Endodermal cell (in vitro differentiated cells): Measurements from ENCODE around the gene GRB10. TPM values are rescaled to one million over a fixed set of nuclear protein-coding genes. Genes with fewer than 3 reads are reported as not detected.

Source experiments
- DNase-seq: peaks from one replicate; pipeline ENCODE4 v3.0.0-alpha.2; 2017
- H3K27ac ChIP-seq: 2 replicates; pipeline ENCODE4 v1.5.1; 2013; ENCODE audit warnings: mild to moderate bottlenecking, low read depth, low read length, moderate library complexity
- H3K27me3 ChIP-seq: 2 replicates; pipeline ENCODE4 v1.6.1; 2013; ENCODE audit warnings: mild to moderate bottlenecking, low read length, moderate library complexity; ENCODE audit not compliant: insufficient read depth, control insufficient read depth, poor library complexity, severe bottlenecking
- H3K36me3 ChIP-seq: 2 replicates; pipeline ENCODE4 v1.7.0; 2013; ENCODE audit warnings: mild to moderate bottlenecking, low read length, moderate library complexity; ENCODE audit not compliant: control insufficient read depth, insufficient read depth
- H3K4me1 ChIP-seq: one replicate; pipeline ENCODE4 v1.7.0; 2013; ENCODE audit warnings: low read length; ENCODE audit not compliant: control insufficient read depth, insufficient read depth
- H3K4me3 ChIP-seq: 2 replicates; pipeline ENCODE4 v1.5.1; 2013; ENCODE audit warnings: mild to moderate bottlenecking, low read length, moderate library complexity
- H3K9ac ChIP-seq: 2 replicates; pipeline ENCODE4 v1.6.1; 2013; ENCODE audit warnings: mild to moderate bottlenecking, low read length, moderate library complexity; ENCODE audit not compliant: poor library complexity, severe bottlenecking; ENCODE audit errors: extremely low read depth
- H3K9me3 ChIP-seq: 2 replicates; pipeline ENCODE4 v1.6.1; 2013; ENCODE audit warnings: mild to moderate bottlenecking, low read length, moderate library complexity; ENCODE audit not compliant: control insufficient read depth
- H3K27ac Mint-ChIP-seq: 2 replicates; pipeline ENCODE4 v1.8.0; 2020; ENCODE audit warnings: mixed read lengths
- H3K27me3 Mint-ChIP-seq: 2 replicates; pipeline ENCODE4 v1.8.0; 2021; ENCODE audit warnings: mild to moderate bottlenecking, mixed read lengths; ENCODE audit not compliant: insufficient read depth
- H3K36me3 Mint-ChIP-seq: 2 replicates; pipeline ENCODE4 v1.8.0; 2020; ENCODE audit warnings: low read depth, mixed read lengths
- H3K4me1 Mint-ChIP-seq: 2 replicates; pipeline ENCODE4 v1.8.0; 2020; ENCODE audit warnings: mixed read lengths
- H3K4me3 Mint-ChIP-seq: 2 replicates; pipeline ENCODE4 v1.8.0; 2020; ENCODE audit warnings: mild to moderate bottlenecking, moderate library complexity, mixed read lengths
- H3K9me3 Mint-ChIP-seq: 2 replicates; pipeline ENCODE4 v1.8.0; 2020; ENCODE audit warnings: mild to moderate bottlenecking, mixed read lengths
- WGBS, 2 experiments: methylation state at CpG; one replicate each; pipeline versions ENCODE4 v1.1.5 to v1.1.7; 2013; ENCODE audit warnings: missing lambda C conversion rate in 2 of 2, mixed read lengths in 1 of 2; ENCODE audit not compliant: insufficient coverage in 1 of 2, insufficient read length in 1 of 2; 5-methylcytosine and 5-hydroxymethylcytosine counted together
- total RNA-seq, 2 donors: library from RNA; stranded (reverse); fragmentation: NEBNext Ultra II Directional in 1 of 2; extraction: Animal tissue kit (Norgen Biotek cat#: 25700) in 1 of 2; gene quantifications; 2 replicates in 1 of 2; 3 replicates in 1 of 2; pipeline ENCODE4 v1.2.1, GENCODE V29; 2021
- TF ChIP-seq, protein P1 (sequence below): fragments of 200-600 bp; sonication (generic); conservative IDR thresholded peaks from 2 replicates; pipeline ENCODE4 v1.5.0; 2021; ENCODE audit warnings: antibody characterized with exemption, mild to moderate bottlenecking

The GRB10 gene
- total RNA-seq, 2 donors from 2014 or later, result 71.9 to 97.5 TPM

DNA sequence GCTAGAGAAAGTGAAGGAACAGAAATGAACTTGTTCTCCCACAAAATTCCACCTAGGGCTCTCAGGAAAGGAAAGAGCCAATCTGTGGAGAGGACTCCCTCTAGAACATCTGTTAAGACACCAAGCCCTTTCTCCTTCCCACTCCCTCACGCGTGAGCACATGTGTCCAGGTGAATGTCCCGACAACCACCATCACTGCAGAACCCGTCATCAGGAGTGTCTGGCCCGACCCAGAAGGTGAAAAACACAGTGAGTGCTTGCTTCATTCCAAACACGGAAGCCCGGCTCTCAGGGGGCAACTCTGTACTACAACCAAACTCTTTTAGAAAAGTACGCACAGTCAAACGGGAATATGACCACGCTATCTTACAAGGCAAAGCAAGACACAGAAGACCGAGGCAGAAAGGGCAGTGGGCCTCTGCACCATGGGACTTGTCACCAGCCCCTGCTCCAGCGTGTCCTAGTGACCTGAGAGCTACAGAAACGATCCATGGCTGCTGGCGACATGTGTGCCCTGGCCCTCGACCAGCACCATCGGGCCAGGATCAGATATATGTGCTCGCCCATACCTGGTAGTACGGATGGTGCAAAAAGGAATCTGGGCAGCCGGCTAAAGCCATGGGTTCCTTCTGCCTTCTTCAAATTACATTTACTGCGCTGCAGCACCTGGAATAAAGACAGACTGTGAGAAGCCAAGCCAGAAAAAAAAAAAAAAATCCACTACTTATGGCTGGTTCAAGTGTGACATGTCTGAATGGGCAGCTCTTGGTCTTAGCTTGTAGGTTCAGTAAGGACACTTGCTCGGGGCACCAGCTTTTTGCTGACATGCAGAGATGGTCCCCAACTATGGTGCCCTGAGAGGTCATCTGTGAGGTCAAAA lies 50.8 kb downstream of the GRB10 start:
- Histone ChIP-seq H3K27me3 (no peaks in the 10 kb centered on the region), H3K9ac (no peak overlapping the region), H3K4me1 (no peaks in the 10 kb centered on the region), H3K27ac (no peak overlapping the region), H3K36me3 (peaks cover 43% of the 10 kb centered on the region), H3K4me3 (no peak overlapping the region), H3K9me3 (no peaks in the 10 kb centered on the region)
- H3K27ac Mint-ChIP-seq, result peak overlapping the region; percentile 72
- H3K4me3 Mint-ChIP-seq, result no peak overlapping the region
- H3K9me3 Mint-ChIP-seq, result no peaks in the 10 kb centered on the region
- 96 to 97% methylated on average over 14 to 21 of the region's 21 CpGs for WGBS, 2 experiments
- no peaks in the 10 kb centered on the region for H3K27me3 Mint-ChIP-seq
- TF ChIP-seq, protein P1, sequence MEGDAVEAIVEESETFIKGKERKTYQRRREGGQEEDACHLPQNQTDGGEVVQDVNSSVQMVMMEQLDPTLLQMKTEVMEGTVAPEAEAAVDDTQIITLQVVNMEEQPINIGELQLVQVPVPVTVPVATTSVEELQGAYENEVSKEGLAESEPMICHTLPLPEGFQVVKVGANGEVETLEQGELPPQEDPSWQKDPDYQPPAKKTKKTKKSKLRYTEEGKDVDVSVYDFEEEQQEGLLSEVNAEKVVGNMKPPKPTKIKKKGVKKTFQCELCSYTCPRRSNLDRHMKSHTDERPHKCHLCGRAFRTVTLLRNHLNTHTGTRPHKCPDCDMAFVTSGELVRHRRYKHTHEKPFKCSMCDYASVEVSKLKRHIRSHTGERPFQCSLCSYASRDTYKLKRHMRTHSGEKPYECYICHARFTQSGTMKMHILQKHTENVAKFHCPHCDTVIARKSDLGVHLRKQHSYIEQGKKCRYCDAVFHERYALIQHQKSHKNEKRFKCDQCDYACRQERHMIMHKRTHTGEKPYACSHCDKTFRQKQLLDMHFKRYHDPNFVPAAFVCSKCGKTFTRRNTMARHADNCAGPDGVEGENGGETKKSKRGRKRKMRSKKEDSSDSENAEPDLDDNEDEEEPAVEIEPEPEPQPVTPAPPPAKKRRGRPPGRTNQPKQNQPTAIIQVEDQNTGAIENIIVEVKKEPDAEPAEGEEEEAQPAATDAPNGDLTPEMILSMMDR, result no peak
- H3K4me1 Mint-ChIP-seq, result peaks cover 9% of the 10 kb centered on the region
- no peak for DNase-seq
- peaks cover 25% of the 10 kb centered on the region for H3K36me3 Mint-ChIP-seq

- WGBS, 2 experiments, result 86 to 94% methylated on average over 8 to 12 of the region's 12 CpGs
- Mint-ChIP-seq H3K36me3 (peaks cover 26% of the 10 kb centered on the region), H3K4me3 (no peak overlapping the region)
Observed at GRCh38 chr7:50730446-50731400, 52.0 kb downstream of the GRB10 start.

GRCh38 chr7:50729962-50730361 lies 52.7 kb downstream of the GRB10 start:
- H3K4me1 ChIP-seq, result no peaks in the 10 kb centered on the region
- no peak overlapping the region for H3K9ac ChIP-seq
- no peaks in the 10 kb centered on the region for H3K27me3 Mint-ChIP-seq
- H3K9me3 ChIP-seq, result no peaks in the 10 kb centered on the region
- no peaks in the 10 kb centered on the region for H3K27me3 ChIP-seq
- no peaks in the 10 kb centered on the region for H3K9me3 Mint-ChIP-seq
- WGBS, 2 experiments, result 94% methylated on average over 5 of the region's 5 CpGs; no CpG with 5 or more reads in 1 of the 2 experiments
- H3K4me3 ChIP-seq, result no peak overlapping the region
- H3K27ac Mint-ChIP-seq, result no peak overlapping the region
- no peak overlapping the region for H3K4me3 Mint-ChIP-seq
- H3K4me1 Mint-ChIP-seq, result peaks cover 9% of the 10 kb centered on the region
- TF ChIP-seq, protein P1, result no peak
- H3K36me3 ChIP-seq, result peaks cover 56% of the 10 kb centered on the region
- peaks cover 30% of the 10 kb centered on the region for H3K36me3 Mint-ChIP-seq
- H3K27ac ChIP-seq, result no peak overlapping the region
- no peak for DNase-seq

More at GRCh38 chr7:50730446-50731400, 52.0 kb downstream of the GRB10 start:
- Mint-ChIP-seq H3K4me1 (peaks cover 9% of the 10 kb centered on the region), H3K9me3 (no peaks in the 10 kb centered on the region), H3K27me3 (no peaks in the 10 kb centered on the region), H3K27ac (peak overlapping the region; percentile 33)
- H3K9ac ChIP-seq, result no peak overlapping the region
- no peak for DNase-seq
- H3K36me3 ChIP-seq, result peaks cover 52% of the 10 kb centered on the region
- H3K9me3 ChIP-seq, result no peaks in the 10 kb centered on the region
- no peak overlapping the region for H3K4me3 ChIP-seq
- TF ChIP-seq, protein P1, result no peak
- no peaks in the 10 kb centered on the region for H3K4me1 ChIP-seq
- H3K27me3 ChIP-seq, result no peaks in the 10 kb centered on the region
- H3K27ac ChIP-seq, result no peak overlapping the region
